Skeletal muscle tissue (tissue), 4 donors: Measurements from ENCODE around the gene CNTNAP2. TPM values are rescaled to one million over a fixed set of nuclear protein-coding genes. Genes with fewer than 3 reads are reported as not detected.
A peak's percentile ranks its signal among the peaks of the same experiment; 100 is the strongest.

ENCODE experiments used
- H3K27ac ChIP-seq: one replicate; pipeline ENCODE4 v1.7.0; 2013; ENCODE audit warnings: mild to moderate bottlenecking, low read depth, low read length, inconsistent platforms
- H3K27me3 ChIP-seq, 3 donors: one replicate each; pipeline ENCODE4 v1.7.0; 2013; ENCODE audit warnings: low read length in 3 of 3; ENCODE audit not compliant: control insufficient read depth in 3 of 3, insufficient read depth in 3 of 3
- H3K36me3 ChIP-seq, 3 donors: one replicate each; pipeline ENCODE4 v1.7.0; 2013; ENCODE audit warnings: low read length in 3 of 3; ENCODE audit not compliant: control insufficient read depth in 3 of 3, insufficient read depth in 3 of 3
- H3K4me1 ChIP-seq, 3 donors: one replicate each; pipeline ENCODE4 v1.7.0; 2013; ENCODE audit warnings: low read length in 3 of 3, mild to moderate bottlenecking in 3 of 3; ENCODE audit not compliant: control insufficient read depth in 3 of 3, insufficient read depth in 3 of 3
- H3K4me3 ChIP-seq, 3 donors: one replicate each; pipeline ENCODE4 v1.7.0; 2013; ENCODE audit warnings: low read length in 3 of 3
- H3K9ac ChIP-seq, 3 donors: one replicate each; pipeline ENCODE4 v1.7.0; 2013; ENCODE audit warnings: low read length in 3 of 3, mild to moderate bottlenecking in 3 of 3, moderate library complexity in 2 of 3, low read depth in 1 of 3
- H3K9me3 ChIP-seq, 3 donors: one replicate each; pipeline ENCODE4 v1.7.0; 2013; ENCODE audit warnings: low read length in 3 of 3; ENCODE audit not compliant: control insufficient read depth in 3 of 3
- total RNA-seq: library from RNA; depleted of rRNA; stranded (reverse); fragments of >200 nt; gene quantifications from one replicate; pipeline ENCODE4 v1.2.3, GENCODE V29; 2014
- donor health status: Osteomylitis.

The CNTNAP2 gene
- total RNA-seq, 1 donor from 2014 or later: 14.1 TPM

- no peak overlapping the region for H3K9ac ChIP-seq
- H3K36me3 ChIP-seq: no peaks in the 10 kb centered on the region
- H3K9me3 ChIP-seq: peaks cover 0 to 3% (median 0%) of the 10 kb centered on the region in 3 donors
- H3K27ac ChIP-seq: no peak overlapping the region
- H3K27me3 ChIP-seq: no peaks in the 10 kb centered on the region
- no peaks in the 10 kb centered on the region for H3K4me1 ChIP-seq
- no peak overlapping the region for H3K4me3 ChIP-seq
Observed at GRCh38 chr7:148144827-148145226, 2028.2 kb downstream of the CNTNAP2 start.

- no peaks in the 10 kb centered on the region for H3K4me1 ChIP-seq
- H3K9me3 ChIP-seq: peaks cover 0 to 3% (median 0%) of the 10 kb centered on the region in 3 donors
- H3K36me3 ChIP-seq: no peaks in the 10 kb centered on the region
- H3K27me3 ChIP-seq: no peaks in the 10 kb centered on the region
- no peak overlapping the region for H3K27ac ChIP-seq
- H3K4me3 ChIP-seq: no peak overlapping the region
- H3K9ac ChIP-seq: no peak overlapping the region
Observed at GRCh38 chr7:148146346-148146745, 2029.7 kb downstream of the CNTNAP2 start.

GRCh38 chr7:148147438-148147837 lies 2030.8 kb downstream of the CNTNAP2 start:
- H3K27ac ChIP-seq: no peak overlapping the region
- H3K4me1 ChIP-seq: no peaks in the 10 kb centered on the region
- no peak overlapping the region for H3K9ac ChIP-seq
- peaks cover 0 to 3% (median 0%) of the 10 kb centered on the region in 3 donors for H3K9me3 ChIP-seq
- no peak overlapping the region for H3K4me3 ChIP-seq
- H3K27me3 ChIP-seq: no peaks in the 10 kb centered on the region
- H3K36me3 ChIP-seq: no peaks in the 10 kb centered on the region

GRCh38 chr7:148148456-148148855 lies 2031.9 kb downstream of the CNTNAP2 start:
- peaks cover 0 to under 1% (median 0%) of the 10 kb centered on the region in 3 donors for H3K4me1 ChIP-seq
- no peaks in the 10 kb centered on the region for H3K27me3 ChIP-seq
- peaks cover 0 to 3% (median 0%) of the 10 kb centered on the region in 3 donors for H3K9me3 ChIP-seq
- H3K36me3 ChIP-seq: no peaks in the 10 kb centered on the region
- H3K27ac ChIP-seq: no peak overlapping the region
- H3K9ac ChIP-seq: no peak overlapping the region
- H3K4me3 ChIP-seq: no peak overlapping the region

- H3K27me3 ChIP-seq: no peaks in the 10 kb centered on the region
- no peak overlapping the region for H3K27ac ChIP-seq
- H3K9me3 ChIP-seq: no peaks in the 10 kb centered on the region
- no peak overlapping the region for H3K4me3 ChIP-seq
- H3K36me3 ChIP-seq: no peaks in the 10 kb centered on the region
- H3K9ac ChIP-seq: no peak overlapping the region
- H3K4me1 ChIP-seq: peaks cover 0 to 8% (median 0%) of the 10 kb centered on the region in 3 donors
Observed at GRCh38 chr7:148149730-148150129, 2033.1 kb downstream of the CNTNAP2 start.

- Histone ChIP-seq H3K9ac (no peak overlapping the region), H3K36me3 (no peaks in the 10 kb centered on the region), H3K4me1 (peaks cover 0 to 8% (median 0%) of the 10 kb centered on the region in 3 donors), H3K27me3 (no peaks in the 10 kb centered on the region), H3K4me3 (no peak overlapping the region), H3K27ac (no peak overlapping the region), H3K9me3 (no peaks in the 10 kb centered on the region)
Observed at GRCh38 chr7:148151778-148152177, 2035.2 kb downstream of the CNTNAP2 start.

- Histone ChIP-seq H3K27me3 (no peaks in the 10 kb centered on the region), H3K36me3 (no peaks in the 10 kb centered on the region), H3K9ac (no peak overlapping the region), H3K4me3 (peak overlapping the region in 1 of 3 donors; percentile 24), H3K27ac (no peak overlapping the region), H3K4me1 (peaks cover 0 to 8% (median 0%) of the 10 kb centered on the region in 3 donors), H3K9me3 (peaks cover 0 to 3% (median 0%) of the 10 kb centered on the region in 3 donors)
Observed at GRCh38 chr7:148153616-148154284, 2037.1 kb downstream of the CNTNAP2 start.

GRCh38 chr7:148155000-148155399 lies 2038.4 kb downstream of the CNTNAP2 start:
- H3K27ac ChIP-seq: no peak overlapping the region
- H3K9ac ChIP-seq: no peak overlapping the region
- H3K4me3 ChIP-seq: no peak overlapping the region
- peaks cover 0 to 3% (median 0%) of the 10 kb centered on the region in 3 donors for H3K9me3 ChIP-seq
- H3K4me1 ChIP-seq: peaks cover 0 to 8% (median 0%) of the 10 kb centered on the region in 3 donors
- no peaks in the 10 kb centered on the region for H3K27me3 ChIP-seq
- no peaks in the 10 kb centered on the region for H3K36me3 ChIP-seq

GRCh38 chr7:148155826-148156225 lies 2039.2 kb downstream of the CNTNAP2 start:
- Histone ChIP-seq H3K27me3 (no peaks in the 10 kb centered on the region), H3K9me3 (peaks cover 0 to 3% (median 0%) of the 10 kb centered on the region in 3 donors), H3K9ac (no peak overlapping the region), H3K4me1 (peaks cover 0 to 8% (median 0%) of the 10 kb centered on the region in 3 donors), H3K36me3 (no peaks in the 10 kb centered on the region), H3K4me3 (no peak overlapping the region), H3K27ac (no peak overlapping the region)

- H3K27me3 ChIP-seq: no peaks in the 10 kb centered on the region
Observed at GRCh38 chr7:148156233-148156632, 2039.6 kb downstream of the CNTNAP2 start.

More at GRCh38 chr7:148156233-148156632, 2039.6 kb downstream of the CNTNAP2 start:
- no peak overlapping the region for H3K4me3 ChIP-seq
- peaks cover 0 to 8% (median 0%) of the 10 kb centered on the region in 3 donors for H3K4me1 ChIP-seq
- H3K36me3 ChIP-seq: no peaks in the 10 kb centered on the region
- H3K9ac ChIP-seq: no peak overlapping the region
- H3K27ac ChIP-seq: no peak overlapping the region
- peaks cover 0 to 3% (median 0%) of the 10 kb centered on the region in 3 donors for H3K9me3 ChIP-seq
